Smooth muscle cell (in vitro differentiated cells): ENCODE measurements around the gene TAF5. TPM values are rescaled to one million over a fixed set of nuclear protein-coding genes. Genes with fewer than 3 reads are reported as not detected.
"Not testable (repeated sequence)": the region's sequence is repeated elsewhere in the genome, so short reads cannot be mapped to it uniquely, and the experiment has no call there.

Source experiments
- DNase-seq: peaks from one replicate; lab custom pipeline; 2025; ENCODE audit not compliant: unreplicated experiment; lab: John Stamatoyannopoulos, UW
- H2AFZ ChIP-seq: fragments of 200-600 bp; sonication (generic); 2 replicates; pipeline ENCODE4 v1.6.0; 2016; ENCODE audit warnings: antibody characterized with exemption, low read depth, mild to moderate bottlenecking
- H3F3A ChIP-seq: fragments of 200-600 bp; sonication (generic); 2 replicates; pipeline ENCODE4 v1.6.0; 2017; ENCODE audit warnings: antibody characterized with exemption, low read depth
- H3K27ac ChIP-seq: fragments of 200-600 bp; sonication (generic); 2 replicates; pipeline ENCODE4 v1.5.1; 2016; ENCODE audit warnings: low read depth, mild to moderate bottlenecking
- H3K27me3 ChIP-seq: fragments of 200-600 bp; sonication (generic); 2 replicates; pipeline ENCODE4 v1.6.1; 2016; ENCODE audit warnings: low read depth, mild to moderate bottlenecking
- H3K36me3 ChIP-seq: fragments of 200-600 bp; sonication (generic); 2 replicates; pipeline ENCODE4 v1.5.1; 2016; ENCODE audit warnings: low read depth
- H3K4me1 ChIP-seq: fragments of 200-600 bp; sonication (generic); 2 replicates; pipeline ENCODE4 v1.5.1; 2016; ENCODE audit warnings: low read depth
- H3K4me2 ChIP-seq: fragments of 200-600 bp; sonication (generic); 2 replicates; pipeline ENCODE4 v1.6.0; 2016; ENCODE audit warnings: mild to moderate bottlenecking
- H3K4me3 ChIP-seq: fragments of 200-600 bp; sonication (generic); 2 replicates; pipeline ENCODE4 v1.5.1; 2016; ENCODE audit warnings: mild to moderate bottlenecking
- H3K79me2 ChIP-seq: fragments of 200-600 bp; sonication (generic); 2 replicates; pipeline ENCODE4 v1.6.0; 2016; ENCODE audit warnings: low read depth, mild to moderate bottlenecking
- H3K9ac ChIP-seq: fragments of 200-600 bp; sonication (generic); 2 replicates; pipeline ENCODE4 v1.6.0; 2016; ENCODE audit warnings: low read depth
- H3K9me3 ChIP-seq: fragments of 200-600 bp; sonication (generic); replicated peaks from 2 replicates; pipeline ENCODE4 v1.5.1; 2016; ENCODE audit warnings: low read depth
- H4K20me1 ChIP-seq: fragments of 200-600 bp; sonication (generic); 2 replicates; pipeline ENCODE4 v1.6.0; 2016; ENCODE audit warnings: low read depth
- WGBS: methylation state at CpG from one replicate; pipeline ENCODE4 v1.1.7; 2016; ENCODE audit warnings: low lambda C conversion rate; 5-methylcytosine and 5-hydroxymethylcytosine counted together
- polyA plus RNA-seq: library from polyadenylated mRNA; unstranded; fragments of >200 nt; fragmentation: Nextera tagmentation; extraction: Ambion mirVana; gene quantifications from 2 replicates; pipeline ENCODE4 v1.2.1, GENCODE V29; 2016
- total RNA-seq: library from RNA; depleted of rRNA; stranded (reverse); fragments of >200 nt; gene quantifications from 2 replicates; pipeline ENCODE4 v1.2.3, GENCODE V29; 2014
- TF ChIP-seq, protein P1 (sequence below): fragments of 200-600 bp; sonication (generic); IDR thresholded peaks from 2 replicates; pipeline ENCODE4 v1.5.1; 2017; ENCODE audit warnings: borderline replicate concordance, mild to moderate bottlenecking, antibody characterized with exemption; ENCODE audit not compliant: insufficient read depth, poor library complexity, severe bottlenecking

The TAF5 gene
- total and polyA plus RNA-seq, 2 experiments from 2014 or later = 3.5 to 4.5 TPM

DNA sequence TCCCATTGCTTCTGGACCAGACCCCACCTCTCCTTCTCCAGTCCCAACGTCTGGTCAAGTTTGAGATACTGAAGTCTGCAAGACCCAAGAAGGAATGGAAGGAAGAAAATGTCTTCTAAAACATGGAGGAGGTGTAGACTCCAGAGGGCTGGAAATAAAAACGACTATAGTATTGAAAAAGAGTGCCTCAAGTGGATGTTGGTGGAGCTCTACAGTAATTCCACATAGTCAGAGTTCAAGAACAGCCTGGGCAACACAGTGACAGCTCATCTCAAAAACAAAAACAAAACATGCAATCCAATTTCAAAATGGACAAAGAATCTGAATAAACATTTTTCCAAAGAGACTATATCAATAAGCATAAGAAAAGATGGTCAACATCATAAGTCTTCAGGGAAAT, 14.5 kb upstream of the TAF5 start:
- no peak for DNase-seq
- Histone ChIP-seq H3K27me3 (no peaks in the 10 kb centered on the region), H3K4me1 (peaks cover 9% of the 10 kb centered on the region), H3K36me3 (no peaks in the 10 kb centered on the region), H2AFZ (no peak overlapping the region), H3F3A (no peaks in the 10 kb centered on the region), H4K20me1 (no peaks in the 10 kb centered on the region), H3K9ac (no peak overlapping the region), H3K79me2 (peaks cover 13% of the 10 kb centered on the region), H3K4me3 (no peak overlapping the region), H3K27ac (no peak overlapping the region), H3K9me3 (no peaks in the 10 kb centered on the region), H3K4me2 (no peak overlapping the region)
- TF ChIP-seq, protein P1, sequence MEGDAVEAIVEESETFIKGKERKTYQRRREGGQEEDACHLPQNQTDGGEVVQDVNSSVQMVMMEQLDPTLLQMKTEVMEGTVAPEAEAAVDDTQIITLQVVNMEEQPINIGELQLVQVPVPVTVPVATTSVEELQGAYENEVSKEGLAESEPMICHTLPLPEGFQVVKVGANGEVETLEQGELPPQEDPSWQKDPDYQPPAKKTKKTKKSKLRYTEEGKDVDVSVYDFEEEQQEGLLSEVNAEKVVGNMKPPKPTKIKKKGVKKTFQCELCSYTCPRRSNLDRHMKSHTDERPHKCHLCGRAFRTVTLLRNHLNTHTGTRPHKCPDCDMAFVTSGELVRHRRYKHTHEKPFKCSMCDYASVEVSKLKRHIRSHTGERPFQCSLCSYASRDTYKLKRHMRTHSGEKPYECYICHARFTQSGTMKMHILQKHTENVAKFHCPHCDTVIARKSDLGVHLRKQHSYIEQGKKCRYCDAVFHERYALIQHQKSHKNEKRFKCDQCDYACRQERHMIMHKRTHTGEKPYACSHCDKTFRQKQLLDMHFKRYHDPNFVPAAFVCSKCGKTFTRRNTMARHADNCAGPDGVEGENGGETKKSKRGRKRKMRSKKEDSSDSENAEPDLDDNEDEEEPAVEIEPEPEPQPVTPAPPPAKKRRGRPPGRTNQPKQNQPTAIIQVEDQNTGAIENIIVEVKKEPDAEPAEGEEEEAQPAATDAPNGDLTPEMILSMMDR = no peak
- WGBS = 50% methylated on average over 2 of the region's 2 CpGs

DNA sequence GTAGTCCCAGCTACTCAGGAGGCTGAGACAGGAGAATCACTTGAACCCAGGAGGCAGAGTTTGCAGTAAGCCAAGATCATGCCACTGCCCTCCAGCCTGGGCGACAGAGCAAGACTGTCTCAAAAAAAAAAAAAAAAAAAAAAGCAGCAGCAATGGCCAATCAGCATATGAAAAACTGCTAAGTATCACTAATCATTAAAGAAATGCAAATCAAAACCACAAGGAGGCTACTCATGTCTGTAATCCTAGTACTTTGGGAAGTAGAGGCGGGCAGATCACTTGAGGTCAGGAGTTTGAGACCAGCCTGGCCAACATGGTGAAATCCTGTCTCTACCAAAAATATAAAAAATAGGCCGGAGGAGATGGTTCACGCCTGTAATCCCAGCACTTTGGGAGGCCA, 13.2 kb upstream of the TAF5 start:
- H3K79me2 ChIP-seq, H3K4me3 ChIP-seq, H3K4me2 ChIP-seq, H3K4me1 ChIP-seq, H3K27me3 ChIP-seq, H3K9ac ChIP-seq, H2AFZ ChIP-seq, DNase-seq, H3K9me3 ChIP-seq, H4K20me1 ChIP-seq, H3F3A ChIP-seq, H3K36me3 ChIP-seq, H3K27ac ChIP-seq: not testable (repeated sequence)
- 86% methylated on average over 4 of the region's 4 CpGs for WGBS

DNA sequence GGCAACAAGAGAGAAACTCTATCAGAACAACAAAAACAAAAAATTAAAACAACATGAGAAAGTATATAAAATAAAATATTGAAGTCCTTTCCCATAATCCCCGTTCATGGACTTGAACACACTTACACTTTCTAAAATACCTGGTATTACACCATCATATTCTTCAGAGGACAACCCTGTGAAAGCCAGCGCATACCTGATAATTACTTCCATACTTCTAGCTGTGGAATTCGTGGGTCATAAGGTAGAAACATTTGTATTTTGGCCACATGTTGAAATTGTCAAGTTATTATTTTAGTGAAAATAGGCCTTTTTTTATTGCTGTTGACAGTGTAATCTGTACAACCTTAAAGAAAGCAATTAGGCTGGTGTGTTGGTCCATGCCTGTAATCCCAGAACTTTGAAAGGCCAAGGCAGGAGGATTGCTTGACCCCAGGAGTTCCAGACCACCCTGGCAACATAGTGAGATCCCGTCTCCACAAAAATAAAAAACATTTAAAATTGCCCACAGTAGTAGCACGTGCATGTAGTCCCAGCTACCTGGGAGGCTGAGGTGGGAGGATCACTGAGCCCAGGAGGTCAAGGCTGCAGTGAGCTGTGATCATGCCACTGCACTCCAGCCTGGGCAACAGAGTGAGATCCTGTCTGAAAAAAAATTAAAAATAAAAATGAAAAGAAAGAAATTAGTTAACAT, 11.7 kb upstream of the TAF5 start:
- Histone ChIP-seq H3K9me3 (no peaks in the 10 kb centered on the region), H3K9ac (no peak overlapping the region), H3K4me3 (no peak overlapping the region), H4K20me1 (no peaks in the 10 kb centered on the region), H3K4me2 (no peak overlapping the region), H2AFZ (no peak overlapping the region), H3K27me3 (no peaks in the 10 kb centered on the region), H3K27ac (no peak overlapping the region), H3F3A (no peaks in the 10 kb centered on the region), H3K36me3 (no peaks in the 10 kb centered on the region), H3K79me2 (no peaks in the 10 kb centered on the region), H3K4me1 (peaks cover 3% of the 10 kb centered on the region)
- DNase-seq = no peak
- TF ChIP-seq, protein P1 = no peak
- WGBS = 82% methylated on average over 5 of the region's 5 CpGs

DNA sequence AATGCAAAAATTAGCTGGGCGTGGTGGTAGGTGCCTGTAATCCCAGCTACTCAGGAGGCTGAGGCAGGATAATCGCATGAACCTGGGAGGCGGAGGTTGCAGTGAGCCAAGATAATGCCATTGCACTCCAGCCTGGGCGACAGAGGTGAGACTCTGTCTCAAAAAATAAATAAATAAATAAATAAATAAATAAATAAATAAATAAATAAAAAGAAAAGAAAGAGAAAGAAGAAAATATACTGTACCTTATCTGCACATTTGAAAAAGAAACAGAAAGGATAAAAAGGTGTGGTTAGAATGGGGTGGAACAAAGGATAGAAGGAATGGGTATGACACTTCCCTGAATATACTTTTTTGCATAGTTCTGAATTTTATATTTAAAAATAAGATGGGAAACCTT, 8.3 kb upstream of the TAF5 start:
- H3K27ac ChIP-seq, H2AFZ ChIP-seq, H3K9ac ChIP-seq, H3F3A ChIP-seq, H3K4me2 ChIP-seq, H3K27me3 ChIP-seq, H3K4me3 ChIP-seq, H4K20me1 ChIP-seq, DNase-seq, H3K9me3 ChIP-seq, H3K4me1 ChIP-seq, H3K79me2 ChIP-seq, H3K36me3 ChIP-seq: not testable (repeated sequence)
- WGBS = over 99% methylated on average over 4 of the region's 4 CpGs

DNA sequence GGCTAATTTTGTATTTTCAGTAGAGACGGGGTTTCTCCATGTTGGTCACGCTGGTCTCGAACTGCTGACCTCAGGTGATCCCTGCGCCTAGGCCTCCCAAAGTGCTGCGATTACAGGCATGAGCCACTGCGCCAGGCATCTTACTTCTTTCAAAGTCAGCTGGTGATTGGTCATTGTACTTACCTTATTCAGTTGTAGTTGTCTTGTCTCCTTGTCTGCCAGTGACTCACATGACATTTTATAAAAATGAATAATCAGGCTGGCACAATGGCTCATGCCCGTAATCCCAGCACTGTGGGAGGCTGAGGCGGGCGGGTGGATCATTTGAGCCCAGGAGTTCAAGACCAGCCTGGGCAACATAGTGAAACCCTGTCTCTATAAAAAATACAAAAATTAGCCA, 7.0 kb upstream of the TAF5 start:
- H3K9ac ChIP-seq, H3F3A ChIP-seq, H3K27me3 ChIP-seq, H3K79me2 ChIP-seq, DNase-seq, H4K20me1 ChIP-seq, H2AFZ ChIP-seq, H3K4me1 ChIP-seq, H3K4me2 ChIP-seq, H3K27ac ChIP-seq, H3K9me3 ChIP-seq, H3K36me3 ChIP-seq, H3K4me3 ChIP-seq: not testable (repeated sequence)
- WGBS = 95% methylated on average over 9 of the region's 9 CpGs
